ENCODE data around the gene PRKAG3.

DNA sequence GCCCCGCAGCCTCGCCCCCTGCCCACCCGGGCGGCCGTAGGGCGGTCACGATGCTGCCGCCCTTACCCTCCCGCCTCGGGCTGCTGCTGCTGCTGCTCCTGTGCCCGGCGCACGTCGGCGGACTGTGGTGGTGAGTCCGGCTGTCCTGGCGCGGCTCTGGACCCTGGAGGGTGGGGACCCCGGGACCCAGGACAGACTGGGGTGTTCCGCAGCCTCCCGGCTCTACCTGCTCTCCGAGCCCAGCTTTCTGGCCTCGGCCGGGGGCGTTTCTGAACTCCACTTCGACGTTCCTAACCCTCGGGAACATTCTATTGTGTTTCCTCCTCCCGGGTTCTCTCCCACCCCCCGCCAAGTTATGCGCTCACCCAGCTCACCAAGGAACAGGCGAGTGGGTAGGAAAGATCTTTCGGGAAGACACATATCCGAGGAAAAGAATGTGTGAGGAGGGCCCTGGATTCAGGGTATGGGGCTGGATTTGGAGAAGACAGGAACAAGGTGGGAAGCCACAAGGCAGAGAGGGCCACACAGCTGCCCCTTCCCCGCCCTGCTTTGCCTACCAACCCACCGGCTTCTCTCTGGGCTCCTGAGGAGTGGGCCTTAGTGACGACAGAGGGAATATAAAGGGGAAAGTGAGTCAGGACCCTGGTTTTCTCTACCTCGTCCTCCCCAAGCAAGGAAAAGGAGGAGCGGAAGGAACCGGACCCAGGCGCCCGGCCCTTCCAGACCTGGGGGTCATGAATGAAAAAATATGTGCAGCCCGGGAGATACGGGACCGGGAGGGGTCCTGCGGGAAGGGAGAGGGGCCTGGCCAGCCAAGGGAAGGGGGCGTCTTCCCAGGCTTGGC is 28.6 kb upstream of the PRKAG3 start:
- TF ChIP-seq TAF1 (conservative IDR thresholded peaks at IDR 0.05) (no peak), GABPA (IDR thresholded peaks at IDR 0.05 in 1 of 2, conservative IDR thresholded peaks at IDR 0.05 in 1 of 2) (no peak), NR2F2 (IDR thresholded peaks at IDR 0.05) (no peak), SP1 (IDR thresholded peaks at IDR 0.05) (no peak), FOXA2 (IDR thresholded peaks at IDR 0.05) (no peak), RAD21 (IDR thresholded peaks at IDR 0.05) (no peak), JUND (IDR thresholded peaks at IDR 0.05) (no peak), REST (IDR thresholded peaks at IDR 0.05) (no peak)
- TF ChIP-seq, protein P1, sequence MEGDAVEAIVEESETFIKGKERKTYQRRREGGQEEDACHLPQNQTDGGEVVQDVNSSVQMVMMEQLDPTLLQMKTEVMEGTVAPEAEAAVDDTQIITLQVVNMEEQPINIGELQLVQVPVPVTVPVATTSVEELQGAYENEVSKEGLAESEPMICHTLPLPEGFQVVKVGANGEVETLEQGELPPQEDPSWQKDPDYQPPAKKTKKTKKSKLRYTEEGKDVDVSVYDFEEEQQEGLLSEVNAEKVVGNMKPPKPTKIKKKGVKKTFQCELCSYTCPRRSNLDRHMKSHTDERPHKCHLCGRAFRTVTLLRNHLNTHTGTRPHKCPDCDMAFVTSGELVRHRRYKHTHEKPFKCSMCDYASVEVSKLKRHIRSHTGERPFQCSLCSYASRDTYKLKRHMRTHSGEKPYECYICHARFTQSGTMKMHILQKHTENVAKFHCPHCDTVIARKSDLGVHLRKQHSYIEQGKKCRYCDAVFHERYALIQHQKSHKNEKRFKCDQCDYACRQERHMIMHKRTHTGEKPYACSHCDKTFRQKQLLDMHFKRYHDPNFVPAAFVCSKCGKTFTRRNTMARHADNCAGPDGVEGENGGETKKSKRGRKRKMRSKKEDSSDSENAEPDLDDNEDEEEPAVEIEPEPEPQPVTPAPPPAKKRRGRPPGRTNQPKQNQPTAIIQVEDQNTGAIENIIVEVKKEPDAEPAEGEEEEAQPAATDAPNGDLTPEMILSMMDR (IDR thresholded peaks at IDR 0.05; ENCODE audit: low read depth, low read length, missing input control), result no peak
- TF ChIP-seq, protein P2, sequence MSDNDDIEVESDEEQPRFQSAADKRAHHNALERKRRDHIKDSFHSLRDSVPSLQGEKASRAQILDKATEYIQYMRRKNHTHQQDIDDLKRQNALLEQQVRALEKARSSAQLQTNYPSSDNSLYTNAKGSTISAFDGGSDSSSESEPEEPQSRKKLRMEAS (IDR thresholded peaks at IDR 0.05), result no peak
- TF ChIP-seq, protein P3, sequence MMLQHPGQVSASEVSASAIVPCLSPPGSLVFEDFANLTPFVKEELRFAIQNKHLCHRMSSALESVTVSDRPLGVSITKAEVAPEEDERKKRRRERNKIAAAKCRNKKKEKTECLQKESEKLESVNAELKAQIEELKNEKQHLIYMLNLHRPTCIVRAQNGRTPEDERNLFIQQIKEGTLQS (IDR thresholded peaks at IDR 0.05), result no peak
- TF ChIP-seq, protein P4, sequence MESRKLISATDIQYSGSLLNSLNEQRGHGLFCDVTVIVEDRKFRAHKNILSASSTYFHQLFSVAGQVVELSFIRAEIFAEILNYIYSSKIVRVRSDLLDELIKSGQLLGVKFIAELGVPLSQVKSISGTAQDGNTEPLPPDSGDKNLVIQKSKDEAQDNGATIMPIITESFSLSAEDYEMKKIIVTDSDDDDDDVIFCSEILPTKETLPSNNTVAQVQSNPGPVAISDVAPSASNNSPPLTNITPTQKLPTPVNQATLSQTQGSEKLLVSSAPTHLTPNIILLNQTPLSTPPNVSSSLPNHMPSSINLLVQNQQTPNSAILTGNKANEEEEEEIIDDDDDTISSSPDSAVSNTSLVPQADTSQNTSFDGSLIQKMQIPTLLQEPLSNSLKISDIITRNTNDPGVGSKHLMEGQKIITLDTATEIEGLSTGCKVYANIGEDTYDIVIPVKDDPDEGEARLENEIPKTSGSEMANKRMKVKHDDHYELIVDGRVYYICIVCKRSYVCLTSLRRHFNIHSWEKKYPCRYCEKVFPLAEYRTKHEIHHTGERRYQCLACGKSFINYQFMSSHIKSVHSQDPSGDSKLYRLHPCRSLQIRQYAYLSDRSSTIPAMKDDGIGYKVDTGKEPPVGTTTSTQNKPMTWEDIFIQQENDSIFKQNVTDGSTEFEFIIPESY (IDR thresholded peaks at IDR 0.05), result no peak
